ENCODE data around the gene FNDC3B. TPM values are rescaled to one million over a fixed set of nuclear protein-coding genes. Genes with fewer than 3 reads are reported as not detected.

FNDC3B gene
- total RNA-seq, 1 donor, result 221 TPM

DNA sequence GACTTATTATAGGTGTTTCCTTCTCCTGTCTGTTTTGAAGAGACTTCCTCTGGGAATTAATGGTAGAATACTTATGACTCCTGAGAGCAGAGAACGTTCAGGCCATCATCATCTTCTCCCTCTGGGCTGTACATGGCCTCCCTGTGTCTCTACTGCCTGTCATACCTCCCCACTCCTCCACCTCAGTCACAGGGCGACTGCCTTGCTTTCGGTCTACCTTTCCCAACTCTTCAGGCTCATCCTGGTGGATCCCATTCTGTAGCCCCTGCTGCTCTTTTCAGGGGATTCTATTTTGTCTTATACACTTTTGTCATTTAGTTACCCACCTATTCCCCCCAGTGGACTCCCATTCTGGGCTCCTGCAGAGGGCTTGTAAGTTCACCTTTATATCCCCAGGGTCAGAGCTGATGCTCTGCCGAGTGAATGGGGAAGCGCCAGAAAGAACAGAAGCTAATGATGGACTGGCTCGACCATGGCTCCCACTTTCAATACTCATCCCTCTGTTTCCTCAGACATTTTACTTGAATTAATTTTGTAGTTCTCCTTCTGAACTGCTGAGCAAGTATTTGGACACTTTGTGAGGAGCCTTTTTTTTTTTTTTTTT, 28.6 kb downstream of the FNDC3B start:
- no peak for DNase-seq (ENCODE audit: low read depth)
- no peak overlapping the region for H3K4me3 ChIP-seq (ENCODE audit: low read depth, low read length)
- TF ChIP-seq, protein P1, sequence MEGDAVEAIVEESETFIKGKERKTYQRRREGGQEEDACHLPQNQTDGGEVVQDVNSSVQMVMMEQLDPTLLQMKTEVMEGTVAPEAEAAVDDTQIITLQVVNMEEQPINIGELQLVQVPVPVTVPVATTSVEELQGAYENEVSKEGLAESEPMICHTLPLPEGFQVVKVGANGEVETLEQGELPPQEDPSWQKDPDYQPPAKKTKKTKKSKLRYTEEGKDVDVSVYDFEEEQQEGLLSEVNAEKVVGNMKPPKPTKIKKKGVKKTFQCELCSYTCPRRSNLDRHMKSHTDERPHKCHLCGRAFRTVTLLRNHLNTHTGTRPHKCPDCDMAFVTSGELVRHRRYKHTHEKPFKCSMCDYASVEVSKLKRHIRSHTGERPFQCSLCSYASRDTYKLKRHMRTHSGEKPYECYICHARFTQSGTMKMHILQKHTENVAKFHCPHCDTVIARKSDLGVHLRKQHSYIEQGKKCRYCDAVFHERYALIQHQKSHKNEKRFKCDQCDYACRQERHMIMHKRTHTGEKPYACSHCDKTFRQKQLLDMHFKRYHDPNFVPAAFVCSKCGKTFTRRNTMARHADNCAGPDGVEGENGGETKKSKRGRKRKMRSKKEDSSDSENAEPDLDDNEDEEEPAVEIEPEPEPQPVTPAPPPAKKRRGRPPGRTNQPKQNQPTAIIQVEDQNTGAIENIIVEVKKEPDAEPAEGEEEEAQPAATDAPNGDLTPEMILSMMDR (IDR thresholded peaks at IDR 0.05; ENCODE audit: insufficient read depth, low read depth, low read length), result no peak

DNA sequence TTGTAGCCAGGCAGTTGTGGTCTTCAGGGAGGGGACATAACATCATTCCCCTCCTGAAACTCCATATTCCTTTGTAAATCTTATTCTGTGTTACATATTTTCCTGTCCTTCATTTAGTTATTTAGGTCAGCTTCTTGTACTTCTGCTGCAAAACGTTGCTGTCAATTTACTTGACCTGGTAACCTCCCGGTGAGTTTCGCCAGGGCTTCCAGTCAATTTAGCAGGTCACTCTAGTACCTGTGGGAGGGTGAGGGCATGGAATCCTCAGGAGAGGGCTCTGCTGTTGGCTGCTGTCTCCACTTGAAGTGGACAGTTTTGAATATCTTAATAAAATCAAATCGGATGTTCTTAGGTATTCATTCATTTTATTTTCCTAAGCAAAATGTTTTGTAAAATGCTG, 29.6 kb downstream of the FNDC3B start:
- no peak overlapping the region for H3K4me3 ChIP-seq (ENCODE audit: low read depth, low read length)
- DNase-seq (ENCODE audit: low read depth), result no peak
- TF ChIP-seq, protein P1 (IDR thresholded peaks at IDR 0.05; ENCODE audit: insufficient read depth, low read depth, low read length), result no peak

DNA sequence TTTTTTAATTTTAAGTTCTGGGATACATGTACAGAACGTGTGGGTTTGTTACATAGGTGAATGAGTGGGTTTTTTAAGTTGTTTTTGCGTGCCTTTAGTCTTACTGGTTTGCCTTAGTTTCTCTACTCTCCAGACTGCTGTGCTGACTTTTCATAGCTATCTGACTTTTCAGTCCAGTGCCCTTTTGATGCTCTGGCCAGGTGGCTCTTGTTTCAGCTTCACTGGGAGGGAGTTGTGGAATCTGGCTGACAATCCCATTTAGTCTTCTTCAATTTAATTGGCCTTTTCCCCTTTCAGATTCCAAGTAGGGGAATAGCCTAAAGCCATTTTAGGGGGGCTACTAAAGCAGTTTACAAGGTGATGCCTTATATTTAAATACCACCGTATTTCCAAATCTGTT, 30.1 kb downstream of the FNDC3B start:
- no peak for DNase-seq (ENCODE audit: low read depth)
- TF ChIP-seq, protein P1 (IDR thresholded peaks at IDR 0.05; ENCODE audit: insufficient read depth, low read depth, low read length), result no peak
- H3K4me3 ChIP-seq (ENCODE audit: low read depth, low read length), result no peak overlapping the region

DNA sequence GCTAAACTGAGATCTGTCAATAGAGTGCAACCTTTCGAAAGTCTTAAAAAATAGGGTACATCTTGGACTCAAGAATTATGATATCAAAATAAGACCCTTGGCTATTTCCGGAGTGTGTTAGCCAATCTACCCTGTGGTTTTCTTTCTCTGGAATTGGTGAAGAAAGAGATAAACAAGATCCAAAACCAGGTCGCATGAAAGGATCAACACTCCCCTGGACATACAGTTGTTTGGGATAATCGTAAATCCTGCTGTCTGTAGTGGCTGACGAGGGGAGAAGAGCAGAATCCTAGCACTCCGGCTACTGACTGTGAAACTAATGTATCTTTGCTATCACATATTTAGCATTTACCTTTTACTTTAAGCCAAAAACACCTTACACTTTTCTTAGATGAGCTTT, 30.9 kb downstream of the FNDC3B start:
- DNase-seq (ENCODE audit: low read depth), result peak; percentile 72
- TF ChIP-seq, protein P1 (IDR thresholded peaks at IDR 0.05; ENCODE audit: insufficient read depth, low read depth, low read length), result no peak
- no peak overlapping the region for H3K4me3 ChIP-seq (ENCODE audit: low read depth, low read length)

DNA sequence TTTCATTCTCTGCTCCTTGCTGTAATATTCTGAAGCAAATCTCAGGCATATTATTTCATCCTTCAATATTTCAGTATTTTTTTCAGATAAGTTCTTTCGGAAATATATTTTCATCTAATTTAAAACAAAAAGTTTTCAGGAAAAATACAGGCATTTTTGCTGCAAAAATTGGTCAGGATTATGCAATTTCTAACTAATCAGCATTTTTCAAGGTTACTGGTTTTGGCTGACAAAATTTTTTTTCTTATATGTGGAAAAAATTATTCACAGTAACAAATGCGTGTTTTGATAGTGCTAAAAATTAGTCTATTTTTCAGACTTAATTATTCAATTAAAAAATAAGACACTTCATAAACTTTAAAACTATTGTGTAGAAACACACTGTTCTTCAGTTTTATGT, 31.4 kb downstream of the FNDC3B start:
- H3K4me3 ChIP-seq (ENCODE audit: low read depth, low read length), result no peak overlapping the region
- TF ChIP-seq, protein P1 (IDR thresholded peaks at IDR 0.05; ENCODE audit: insufficient read depth, low read depth, low read length), result no peak
- DNase-seq (ENCODE audit: low read depth), result no peak

DNA sequence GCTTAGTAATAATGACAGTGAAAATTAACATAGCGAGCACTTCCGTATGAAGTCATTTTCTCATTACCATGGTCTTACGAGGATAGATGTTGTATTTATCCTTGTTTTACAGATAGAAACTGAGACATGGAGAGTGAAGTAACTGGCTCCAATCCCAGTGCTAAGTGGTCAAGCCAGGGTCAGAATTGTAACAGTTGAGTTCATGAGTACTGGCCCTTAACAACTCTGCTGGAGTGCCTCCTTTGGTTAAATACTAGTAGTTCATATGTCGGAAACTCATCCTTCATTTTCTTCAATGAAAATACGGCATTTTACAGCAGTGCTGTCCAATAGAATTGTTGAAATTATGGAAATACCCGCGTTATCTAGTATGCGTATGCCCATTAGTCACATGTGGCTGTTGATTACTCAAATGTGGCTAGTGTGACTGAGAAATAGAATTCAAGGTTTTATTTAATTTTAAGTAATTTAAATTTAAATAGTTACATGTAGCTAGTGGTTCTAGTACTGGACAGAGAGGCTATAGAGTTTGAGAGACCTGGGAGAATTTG, 32.5 kb downstream of the FNDC3B start:
- TF ChIP-seq, protein P1 (IDR thresholded peaks at IDR 0.05; ENCODE audit: insufficient read depth, low read depth, low read length), result no peak
- DNase-seq (ENCODE audit: low read depth), result no peak
- H3K4me3 ChIP-seq (ENCODE audit: low read depth, low read length), result no peak overlapping the region

DNA sequence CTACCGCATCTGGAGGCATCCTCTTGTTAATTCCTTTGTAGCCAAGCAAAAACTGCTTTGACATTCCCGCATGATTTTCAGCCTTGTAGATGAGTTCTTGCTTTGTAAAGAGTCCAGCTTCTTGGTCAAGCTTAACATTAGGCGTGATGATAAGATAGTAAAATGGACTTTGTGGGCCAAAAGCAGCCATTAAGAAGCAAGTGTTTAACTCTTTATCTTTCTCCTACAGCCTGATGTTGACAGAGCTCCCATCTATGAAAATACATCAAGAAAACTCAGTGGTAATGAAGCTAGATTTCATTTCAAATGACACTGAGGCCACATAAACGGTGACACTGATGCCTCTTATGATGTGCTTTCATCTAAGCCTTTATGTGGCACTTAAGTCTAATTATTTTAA, 33.2 kb downstream of the FNDC3B start:
- H3K4me3 ChIP-seq (ENCODE audit: low read depth, low read length), result no peak overlapping the region
- TF ChIP-seq, protein P1 (IDR thresholded peaks at IDR 0.05; ENCODE audit: insufficient read depth, low read depth, low read length), result no peak
- DNase-seq (ENCODE audit: low read depth), result no peak
